Ovary (tissue), 3 donors: ENCODE measurements around the gene FRMD5.

ENCODE experiments used
- CTCF ChIP-seq, 3 donors: fragments of 450-650 bp in 2 of 3; fragments of 200-600 bp in 1 of 3; IDR thresholded peaks; one replicate each; pipeline versions ENCODE4 v1.5.1 to v1.8.0; 2016 to 2022; ENCODE audit warnings: antibody characterized with exemption in 3 of 3, mild to moderate bottlenecking in 1 of 3
- EP300 ChIP-seq: sonication (generic); formaldehyde crosslinking; IDR thresholded peaks from one replicate; pipeline ENCODE4 v1.6.1; 2017; ENCODE audit warnings: antibody characterized with exemption
- POLR2A ChIP-seq: fragments of 450-650 bp; IDR thresholded peaks from one replicate; pipeline ENCODE4 v1.6.1; 2017; ENCODE audit warnings: antibody characterized with exemption, mild to moderate bottlenecking, moderate library complexity
- donor health status: DM: no; HTN: no; CAD: no.

DNA sequence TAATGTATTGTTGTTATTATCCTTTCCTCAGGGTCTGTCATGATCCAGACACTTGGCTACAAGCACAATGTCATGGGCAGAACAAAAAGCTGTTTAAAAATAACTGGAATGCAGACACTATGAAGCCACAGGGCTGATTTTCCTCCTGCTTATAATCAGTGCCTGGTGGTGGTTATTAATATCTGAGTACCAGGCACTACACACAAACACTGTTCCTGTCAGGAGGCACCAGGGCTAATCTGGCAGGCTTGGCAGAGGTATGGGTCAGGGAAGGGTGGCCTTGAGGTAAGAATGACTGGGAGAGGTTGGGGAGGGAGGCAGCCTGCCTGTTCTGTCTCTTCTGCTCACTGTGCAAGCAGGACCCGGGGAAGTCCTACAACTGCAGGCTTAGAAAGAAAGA, 301.1 kb downstream of the FRMD5 start:
- TF ChIP-seq CTCF (IDR thresholded peaks at IDR 0.05) (no peak), POLR2A (no peak), EP300 (no peak)
